Measurements from ENCODE around the gene KRT77.
"Not testable (repeated sequence)": the region's sequence is repeated elsewhere in the genome, so short reads cannot be mapped to it uniquely, and the experiment has no call there.

Gene KRT77

DNA sequence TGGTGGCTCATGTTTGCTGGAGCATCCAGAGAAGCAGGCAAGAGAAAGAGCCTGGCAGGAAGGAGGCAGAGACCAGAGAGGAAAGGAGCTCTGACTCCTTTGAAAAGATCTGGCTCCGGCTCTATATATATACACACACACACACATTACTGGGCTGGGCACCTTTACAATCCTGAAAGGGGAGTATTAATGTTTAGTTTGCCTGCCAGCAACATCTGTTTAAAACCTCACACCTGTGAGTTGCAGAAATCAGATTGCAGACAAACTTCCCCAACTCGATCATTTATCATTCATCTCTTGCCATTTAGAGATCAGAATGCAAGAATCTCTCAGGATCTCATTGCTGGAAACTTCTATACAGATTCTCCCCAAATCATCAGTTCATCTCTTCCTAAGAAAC is at the start of gene KRT77:
Gene KRT77, minus strand, starts transcription at position 101 of the 400 bp plus-strand sequence. Its CDS starts 90 bp downstream, at position 11.
- DNase-seq (ENCODE audit: low read depth, low spot score), result no peak

DNA sequence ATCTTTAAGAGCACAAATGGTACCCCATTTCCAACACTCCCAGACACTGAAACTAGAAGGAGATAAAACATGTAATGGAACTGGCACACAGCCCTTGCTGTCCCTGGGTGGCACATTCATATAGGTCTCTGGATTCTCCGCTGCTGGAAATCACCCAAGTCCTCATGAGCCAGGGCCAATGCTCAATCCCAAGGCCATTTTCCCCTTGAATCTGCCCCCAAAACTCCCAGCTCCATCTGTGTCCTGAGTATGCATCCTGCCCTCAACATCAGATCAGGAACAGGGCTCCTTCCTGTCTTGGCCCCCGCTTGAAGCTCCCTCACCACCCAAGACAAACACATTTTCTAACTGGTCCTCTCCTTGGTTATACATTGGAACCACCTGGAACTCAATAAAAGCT is 49.2 kb upstream of the KRT77 start:
- DNase-seq (ENCODE audit: low read depth, low spot score), result no peak

DNA sequence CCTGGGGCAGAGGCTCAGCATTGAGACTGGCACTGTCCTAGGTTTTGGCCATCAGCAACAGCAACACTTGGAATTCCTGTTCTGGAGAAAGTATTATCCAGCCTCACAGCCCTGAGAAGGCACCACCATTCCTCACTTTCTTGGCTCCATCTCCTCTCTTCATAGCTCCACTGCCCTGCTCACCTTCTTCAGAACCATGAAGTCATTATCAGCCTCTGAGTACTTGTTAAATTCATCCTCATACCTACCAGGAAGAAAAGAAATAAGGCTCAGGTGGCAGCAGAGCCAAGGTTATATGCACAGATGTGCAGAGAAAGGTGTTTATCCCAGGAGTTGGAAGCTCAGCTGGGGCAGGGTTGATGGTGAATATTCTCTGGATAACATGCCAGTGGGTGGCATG is 48.5 kb upstream of the KRT77 start:
- no peak for DNase-seq (ENCODE audit: low read depth, low spot score)

DNA sequence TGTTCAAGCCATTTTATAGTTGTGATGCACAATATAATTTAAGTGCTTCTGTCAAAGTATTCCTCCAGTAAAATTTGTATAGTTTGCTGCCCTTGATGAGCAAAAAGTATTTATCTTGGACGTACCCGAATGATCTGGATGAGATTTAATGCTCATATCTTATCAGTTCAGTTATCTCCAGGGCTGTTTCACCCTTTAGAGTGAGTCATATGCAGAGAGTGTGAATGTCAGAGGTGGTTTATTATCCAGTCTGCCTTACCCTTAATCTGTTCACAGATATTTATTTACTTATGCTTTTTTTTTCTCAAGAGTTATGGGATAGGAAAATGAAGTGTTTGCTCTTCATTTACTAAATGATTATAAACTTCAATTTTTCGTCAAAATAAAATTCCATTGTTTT is 47.2 kb upstream of the KRT77 start:
- not testable (repeated sequence) for DNase-seq (ENCODE audit: low read depth, low spot score)

DNA sequence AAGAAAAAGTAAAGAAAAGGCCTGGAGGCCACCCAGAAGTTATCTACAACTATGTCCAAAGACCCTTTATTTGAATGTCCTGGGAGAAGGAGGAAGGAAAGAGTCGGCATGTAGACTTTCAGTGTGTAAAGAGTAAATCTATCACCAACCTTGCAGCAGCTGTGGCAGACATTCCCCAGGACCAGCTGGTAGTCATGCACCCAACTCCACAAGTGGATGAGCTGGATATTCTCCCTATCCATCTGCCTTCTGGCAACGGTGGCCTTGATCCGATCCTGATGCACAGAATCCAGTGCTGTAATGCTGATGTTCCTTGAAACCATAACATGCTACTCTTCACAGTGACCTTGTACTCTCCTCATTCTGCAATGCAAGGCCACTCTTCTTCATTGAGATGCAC is 46.5 kb upstream of the KRT77 start:
- DNase-seq (ENCODE audit: low read depth, low spot score), result no peak

DNA sequence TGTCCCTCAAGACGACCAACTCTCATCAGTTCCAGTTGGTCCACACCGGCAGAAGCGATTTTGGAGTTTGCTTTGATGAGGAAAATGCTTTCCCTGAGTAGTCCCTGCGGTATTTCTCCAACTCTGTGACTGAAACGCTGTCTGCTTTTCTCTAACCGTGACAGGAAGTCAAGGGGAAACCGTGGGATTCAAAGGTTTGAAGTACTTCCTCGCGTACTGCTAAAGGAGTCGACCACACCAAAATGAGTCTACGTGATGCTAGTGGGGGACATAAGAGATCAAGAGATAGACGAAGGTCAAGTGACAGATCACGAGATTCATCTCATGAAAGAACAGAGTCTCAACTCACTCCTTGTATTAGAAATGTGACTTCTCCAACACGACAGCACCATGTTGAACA is 45.3 kb upstream of the KRT77 start:
- DNase-seq (ENCODE audit: low read depth, low spot score), result no peak

DNA sequence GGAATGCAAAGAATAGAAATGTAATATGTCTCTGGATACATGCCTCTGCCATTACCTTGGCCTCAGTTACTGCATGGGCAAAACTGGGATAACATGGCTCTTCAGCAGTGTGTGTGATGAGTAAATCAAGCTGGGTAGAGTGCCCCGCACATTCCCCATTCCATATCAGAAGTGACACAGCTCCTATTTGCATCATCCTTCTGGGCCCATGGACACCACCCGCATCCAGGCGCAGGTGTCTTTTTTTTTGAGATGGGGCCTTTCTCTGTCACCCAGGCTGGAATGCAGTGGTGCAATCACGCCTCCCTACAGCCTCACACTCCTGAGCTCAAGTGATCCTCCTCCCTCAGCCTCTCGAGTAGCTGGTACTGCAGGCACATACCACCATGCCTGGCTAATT is 42.2 kb upstream of the KRT77 start:
- DNase-seq (ENCODE audit: low read depth, low spot score), result no peak

DNA sequence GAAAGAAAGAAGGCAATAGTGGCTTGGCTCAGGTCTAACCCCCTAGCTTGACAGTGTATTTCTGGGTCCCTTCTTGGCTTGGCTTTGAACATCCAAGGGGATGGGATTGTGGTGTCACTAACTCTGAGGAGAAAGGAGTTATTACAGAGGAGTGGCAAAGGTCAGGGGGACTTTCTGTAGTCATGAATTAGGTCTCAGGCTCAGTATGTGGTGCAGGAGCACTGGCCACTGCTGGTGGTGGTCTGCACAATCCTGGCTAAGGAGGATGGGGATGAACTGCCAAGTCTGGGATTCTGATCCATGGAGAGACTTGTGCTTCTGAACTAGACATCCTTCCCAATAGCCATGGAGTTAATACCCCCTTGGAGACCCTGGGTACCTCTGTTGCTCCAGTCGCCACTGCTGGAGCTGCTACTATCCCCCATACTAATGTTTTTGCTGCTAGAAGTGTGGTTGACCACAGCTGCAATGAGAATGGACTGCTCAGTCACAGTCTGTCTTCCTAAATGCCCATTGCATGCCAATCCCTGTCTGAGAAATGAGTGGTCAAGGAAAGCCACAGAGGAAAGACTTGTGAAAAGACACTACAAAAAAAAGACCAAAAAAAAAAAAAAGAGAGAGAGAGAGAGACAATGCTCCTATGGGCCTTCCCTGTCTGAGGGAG is 41.3 kb upstream of the KRT77 start:
- DNase-seq (ENCODE audit: low read depth, low spot score), result no peak

DNA sequence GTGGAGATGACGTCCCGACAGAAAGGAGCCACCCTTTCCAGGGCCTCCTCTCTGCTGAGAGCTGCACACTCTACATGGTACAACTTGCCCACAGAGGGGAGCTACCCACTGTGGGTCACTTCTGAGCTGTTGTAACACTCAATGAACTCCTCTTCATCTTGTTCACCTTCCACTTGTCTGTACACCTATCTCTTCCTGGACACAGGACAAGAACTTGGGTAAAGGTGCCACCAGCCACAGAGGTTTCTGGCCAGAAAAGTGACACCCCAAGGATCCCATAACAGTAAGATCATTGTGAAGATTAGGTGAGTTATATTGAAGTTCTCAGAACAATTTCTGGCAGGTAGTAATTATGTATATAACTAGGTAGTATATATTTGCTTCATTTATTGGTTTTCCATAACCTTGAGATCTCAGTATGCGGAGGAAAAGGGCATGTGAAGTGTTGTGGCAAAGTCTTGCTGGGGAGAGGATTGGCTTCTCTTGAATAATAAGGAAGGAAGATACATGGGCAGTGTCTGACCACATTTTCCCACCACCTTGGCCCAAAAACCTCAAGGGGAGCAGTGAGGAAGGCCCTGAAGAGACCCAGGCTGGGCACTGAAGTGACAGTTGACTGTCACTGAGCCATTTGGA is 39.6 kb upstream of the KRT77 start:
- DNase-seq (ENCODE audit: low read depth, low spot score), result no peak

DNA sequence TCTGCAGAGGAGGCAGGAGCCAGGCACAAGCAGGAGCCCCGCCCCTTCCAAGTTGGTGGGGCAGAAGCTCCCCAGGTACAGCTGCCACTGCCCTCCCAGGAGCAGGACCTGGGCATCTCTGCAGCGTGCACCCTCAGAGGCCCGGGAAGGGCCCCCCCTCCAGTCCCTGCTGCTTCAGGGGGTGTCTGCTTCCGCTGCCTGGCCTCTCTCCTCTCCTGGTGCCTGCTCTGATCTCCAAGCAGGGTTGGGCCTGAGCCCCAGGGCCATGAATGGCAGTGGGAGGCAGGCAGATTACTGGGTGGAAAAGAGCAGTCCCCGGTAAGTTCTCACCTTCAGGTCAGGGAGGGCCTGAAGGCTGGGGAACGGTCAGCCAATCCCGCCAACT is 38.9 kb upstream of the KRT77 start:
- no peak for DNase-seq (ENCODE audit: low read depth, low spot score)

DNA sequence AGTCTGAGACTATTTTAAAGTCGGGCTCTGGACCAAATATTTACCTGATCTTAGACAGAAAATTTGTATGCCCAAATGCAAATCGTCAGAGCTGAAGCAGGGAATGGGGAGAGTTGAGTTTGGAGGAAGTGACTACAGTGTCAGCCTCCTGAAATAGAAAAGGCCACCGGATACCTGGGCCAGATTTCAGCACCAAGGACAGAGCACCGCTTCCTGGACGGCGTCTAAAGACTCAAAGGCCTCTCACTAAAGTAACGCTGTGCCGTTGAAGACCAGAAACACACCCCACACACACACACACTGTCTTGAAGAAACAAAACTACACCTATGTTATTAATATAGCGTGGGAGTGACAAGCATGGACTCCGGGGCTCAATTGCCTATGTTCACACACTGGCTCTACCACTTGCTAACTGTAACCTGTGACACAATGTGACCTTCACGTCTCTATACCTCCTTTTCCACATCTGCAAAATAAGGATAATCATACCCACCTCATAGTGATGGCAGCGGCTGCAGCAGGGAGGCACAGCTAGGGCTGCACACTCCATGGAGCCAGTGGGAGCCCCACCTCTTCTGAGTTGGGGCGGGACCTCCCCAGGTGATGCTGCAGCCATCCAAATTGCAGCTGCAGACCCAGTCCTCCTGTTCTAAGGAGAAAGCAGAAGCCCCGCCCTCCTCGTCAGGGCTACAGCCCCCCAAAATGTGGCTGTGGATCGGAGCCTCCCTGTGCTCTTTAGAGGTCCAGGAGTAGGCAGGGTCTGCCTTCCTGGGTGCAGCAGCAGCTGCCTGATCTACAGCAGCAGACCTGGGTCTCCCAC is 38.3 kb upstream of the KRT77 start:
- peak; percentile 25 for DNase-seq (ENCODE audit: low read depth, low spot score)

DNA sequence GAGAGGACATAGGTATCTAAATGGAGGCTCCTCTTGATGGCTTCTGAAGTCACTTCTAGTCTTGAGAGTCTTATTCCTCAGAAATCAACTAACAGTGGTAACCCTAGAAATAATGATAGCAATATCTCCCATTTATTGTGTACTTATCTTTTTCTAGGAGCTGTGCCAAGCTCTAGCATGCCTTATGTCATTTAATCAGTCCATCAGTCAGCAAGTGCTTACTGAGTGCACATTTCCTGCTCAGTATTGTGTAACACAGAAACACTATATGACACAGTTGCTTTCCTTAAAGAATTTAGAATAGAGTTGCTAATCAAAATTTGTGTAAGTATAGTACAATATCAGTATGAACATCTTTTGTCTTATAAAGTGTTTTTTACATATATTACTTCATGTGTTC is 37.3 kb upstream of the KRT77 start:
- no peak for DNase-seq (ENCODE audit: low read depth, low spot score)

DNA sequence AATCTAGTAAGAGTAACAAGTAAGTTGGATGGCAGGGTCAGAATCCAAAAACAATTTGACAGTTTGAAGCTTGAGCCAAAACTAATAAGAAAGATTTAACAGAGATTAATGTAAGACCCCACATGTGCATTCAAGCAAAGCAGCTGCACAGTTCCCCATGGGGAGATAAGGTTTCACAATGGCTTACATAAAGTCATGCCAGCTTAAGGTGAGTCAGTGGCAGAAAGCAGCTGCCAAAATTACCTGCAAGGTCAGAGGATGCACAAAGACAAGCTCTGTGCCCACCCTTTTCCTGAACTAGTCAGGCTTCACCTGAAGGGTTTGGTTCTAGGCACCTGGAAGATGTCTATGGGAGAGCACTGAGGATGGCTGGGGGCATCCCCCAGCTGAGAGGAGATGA is 36.6 kb upstream of the KRT77 start:
- DNase-seq (ENCODE audit: low read depth, low spot score), result no peak

DNA sequence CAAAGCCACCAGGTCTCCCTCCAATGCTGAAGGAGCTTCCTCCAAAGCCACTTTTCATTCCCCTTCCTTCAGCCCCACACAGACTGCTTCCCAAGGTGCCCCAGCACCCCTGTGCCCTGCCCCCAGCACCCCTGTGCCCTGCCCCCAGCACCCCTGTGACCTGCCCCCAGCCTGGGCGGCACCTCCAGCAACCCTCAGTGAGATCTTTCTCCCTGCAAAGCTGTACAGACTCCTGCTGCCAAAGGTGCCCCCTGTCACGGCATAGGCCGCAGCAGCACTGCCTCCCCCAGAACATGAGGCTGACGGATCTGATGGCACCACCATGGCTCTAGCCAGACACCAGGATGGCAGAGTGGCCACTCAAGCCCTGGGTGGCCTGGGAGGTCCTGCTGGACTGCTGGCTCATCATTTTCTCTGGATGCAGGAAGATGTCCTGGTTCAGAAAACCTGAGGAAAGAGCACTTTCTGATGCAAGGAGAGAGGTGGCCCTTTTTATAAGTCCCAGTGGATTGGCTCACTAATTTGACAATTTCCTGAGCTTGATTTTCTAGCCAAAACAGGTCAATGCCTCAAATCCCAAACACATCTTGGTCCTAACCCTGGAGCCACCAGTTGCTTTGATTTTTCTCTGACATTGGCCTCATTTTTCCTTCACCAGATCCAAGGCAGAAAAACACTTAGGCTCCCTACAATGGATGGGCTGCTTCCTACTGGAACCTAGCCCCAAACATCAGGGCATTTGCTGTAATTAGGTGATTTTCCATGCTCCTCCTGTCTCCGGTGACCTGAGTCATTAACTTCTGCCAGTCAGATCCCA is 32.7 kb upstream of the KRT77 start:
- DNase-seq (ENCODE audit: low read depth, low spot score), result no peak

DNA sequence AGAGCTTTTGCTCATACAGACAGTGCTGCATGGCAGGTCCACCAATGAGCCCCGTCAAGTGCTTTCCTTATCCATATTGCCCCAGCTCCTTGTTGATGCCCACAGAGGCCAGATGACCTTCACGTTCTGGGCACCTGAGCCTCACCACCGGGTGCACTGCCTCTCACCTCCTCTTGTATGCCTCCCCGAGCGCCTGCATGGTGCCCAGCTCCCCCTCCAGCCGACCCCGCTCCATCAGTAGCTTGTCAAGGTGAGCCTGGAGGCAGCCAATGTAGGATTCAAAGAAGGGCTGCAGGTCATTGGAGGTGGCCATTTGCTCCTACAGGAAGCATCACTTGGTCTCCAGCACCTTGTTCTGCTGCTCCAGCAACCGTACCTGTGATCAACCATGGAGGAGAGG is 31.8 kb upstream of the KRT77 start:
- no peak for DNase-seq (ENCODE audit: low read depth, low spot score)

DNA sequence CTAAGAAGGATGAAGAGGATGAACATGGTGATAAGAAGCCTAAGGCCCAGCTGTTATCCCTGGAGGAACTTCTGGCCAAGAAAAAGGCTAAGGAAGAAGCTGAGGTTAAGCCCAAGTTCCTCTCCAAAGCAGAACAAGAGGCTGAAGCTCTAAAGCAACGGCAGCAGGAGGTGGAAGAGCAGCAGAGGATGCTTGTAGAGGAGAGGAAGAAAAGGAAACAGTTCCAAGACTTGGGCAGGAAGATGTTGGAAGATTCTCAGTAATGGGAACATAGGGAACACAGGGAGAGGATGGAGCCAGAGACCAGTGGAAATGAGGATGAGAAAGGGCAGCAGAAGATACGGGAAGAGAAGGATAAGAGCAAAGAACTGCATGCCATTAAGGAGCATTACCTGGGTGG is 27.5 kb upstream of the KRT77 start:
- DNase-seq (ENCODE audit: low read depth, low spot score), result no peak

DNA sequence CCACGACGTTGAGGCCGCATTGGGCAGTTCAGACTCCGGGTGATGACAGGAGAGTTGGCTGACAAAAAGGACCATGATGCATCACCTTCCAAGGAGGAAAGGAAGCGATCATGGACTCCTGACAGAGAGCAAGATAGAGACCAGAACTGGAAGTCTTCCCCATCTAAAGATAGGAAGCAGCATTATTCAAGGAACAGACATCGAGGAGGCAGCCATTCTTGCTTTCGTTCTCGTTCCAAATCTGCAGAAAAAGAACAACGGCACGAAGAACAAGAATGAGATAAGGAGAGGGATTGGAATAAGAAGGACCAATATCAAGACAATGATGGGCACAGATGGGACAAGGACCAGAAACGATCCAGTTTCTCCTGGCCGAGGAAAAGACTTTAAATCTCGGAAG is 27.1 kb upstream of the KRT77 start:
- DNase-seq (ENCODE audit: low read depth, low spot score), result no peak

DNA sequence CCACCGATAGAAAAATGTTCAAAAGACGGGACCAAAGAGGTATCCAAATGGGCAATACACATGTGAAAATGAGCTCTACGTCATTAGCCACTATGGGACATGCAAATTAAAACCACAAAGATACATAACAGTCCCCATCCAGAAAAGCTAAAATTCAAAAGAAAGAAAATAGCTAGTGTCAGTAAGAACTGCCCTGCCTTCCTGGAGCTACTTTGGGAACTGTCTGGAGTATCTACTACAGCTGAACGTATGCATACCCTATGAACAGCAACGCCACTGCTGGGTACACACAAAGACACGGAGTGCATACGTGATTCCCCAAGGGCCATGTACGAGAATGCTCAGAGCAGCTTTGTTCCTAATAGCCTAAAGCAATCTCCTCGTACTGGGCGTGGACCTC is 25.8 kb upstream of the KRT77 start:
- no peak for DNase-seq (ENCODE audit: low read depth, low spot score)

DNA sequence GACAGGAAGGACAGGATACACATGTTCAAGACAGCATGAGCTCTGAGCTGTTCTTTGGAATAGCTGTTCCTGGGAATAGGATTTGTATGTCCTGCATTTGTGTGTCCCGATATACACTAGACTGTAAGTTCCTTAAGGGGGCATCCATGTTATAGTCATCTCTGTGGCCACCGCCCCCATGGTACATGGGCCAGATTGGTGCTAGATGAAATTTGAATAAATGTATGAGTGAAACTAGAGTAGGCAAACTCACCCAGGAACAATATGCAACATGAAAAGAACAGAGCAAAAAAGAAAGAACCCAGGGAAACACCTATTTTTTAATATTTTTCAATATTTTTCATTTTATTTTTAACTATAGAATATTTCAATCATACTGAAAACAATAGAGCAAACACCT is 25.1 kb upstream of the KRT77 start:
- no peak for DNase-seq (ENCODE audit: low read depth, low spot score)

DNA sequence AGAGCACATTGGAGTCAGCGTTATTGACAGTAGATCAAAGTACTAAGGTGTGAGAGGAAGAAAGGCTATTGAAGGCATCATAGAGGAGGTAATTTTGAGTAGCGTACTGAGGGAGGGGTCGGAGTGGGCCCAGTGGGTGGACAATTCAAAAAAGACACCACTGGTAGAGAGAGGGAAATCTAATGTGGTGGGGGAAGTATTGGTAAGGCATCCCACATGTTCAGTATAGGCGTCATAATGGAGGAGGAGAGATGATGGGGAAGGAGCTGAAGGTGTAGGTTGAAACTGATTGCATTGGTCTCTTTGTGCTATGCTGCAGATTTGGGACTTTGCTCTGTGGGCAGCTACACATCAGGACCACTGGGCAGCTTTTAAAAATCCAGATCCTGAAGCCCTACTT is 23.7 kb upstream of the KRT77 start:
- no peak for DNase-seq (ENCODE audit: low read depth, low spot score)

DNA sequence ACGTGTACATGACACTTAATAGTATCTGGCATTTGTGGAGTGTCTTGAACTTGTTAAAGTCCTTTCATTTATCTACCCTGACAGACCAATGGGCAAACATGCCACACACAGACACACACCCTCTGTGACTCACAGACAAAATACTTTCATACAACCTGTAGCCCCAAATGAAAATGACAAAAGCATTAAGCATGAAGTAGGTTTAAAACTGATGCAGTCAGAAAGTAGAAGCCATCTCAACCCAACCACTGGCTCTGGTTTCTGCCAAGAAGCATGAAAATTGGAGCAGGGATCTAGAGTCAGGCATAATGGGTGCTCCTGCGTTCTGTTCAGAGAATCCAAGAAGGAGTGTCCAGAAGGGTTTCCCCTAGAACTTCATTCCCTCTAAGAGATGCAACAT is 23.1 kb upstream of the KRT77 start:
- DNase-seq (ENCODE audit: low read depth, low spot score), result no peak

DNA sequence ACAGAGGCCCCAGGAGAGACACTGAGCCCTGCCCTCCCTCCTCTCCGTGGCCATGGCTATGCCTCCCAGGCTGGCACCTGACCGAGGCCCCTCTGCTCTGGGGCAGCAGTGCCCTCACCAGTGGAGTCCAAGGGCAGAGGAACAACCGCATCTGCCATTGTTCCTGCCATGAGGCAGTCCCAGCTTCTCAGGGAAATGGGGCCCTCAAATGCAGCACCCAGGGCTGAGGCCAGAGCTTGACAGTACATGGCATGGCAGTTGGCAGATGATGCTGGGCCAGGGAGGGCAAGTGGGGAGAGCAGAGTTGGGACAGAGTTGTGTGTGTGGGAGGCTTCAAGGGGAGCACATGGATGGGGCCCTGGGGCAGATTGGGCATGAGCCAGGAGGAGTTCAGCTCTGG is 21.1 kb upstream of the KRT77 start:
- DNase-seq (ENCODE audit: low read depth, low spot score), result no peak
